NCI-H345 treated with DMSO at 0.1 percent for 48 hours (cell line): ENCODE data around the gene UGT1A6.

Experiments
- DNase-seq: peaks from one replicate; lab custom pipeline; 2025; ENCODE audit not compliant: unreplicated experiment; lab: John Stamatoyannopoulos, UW

The UGT1A6 gene

DNA sequence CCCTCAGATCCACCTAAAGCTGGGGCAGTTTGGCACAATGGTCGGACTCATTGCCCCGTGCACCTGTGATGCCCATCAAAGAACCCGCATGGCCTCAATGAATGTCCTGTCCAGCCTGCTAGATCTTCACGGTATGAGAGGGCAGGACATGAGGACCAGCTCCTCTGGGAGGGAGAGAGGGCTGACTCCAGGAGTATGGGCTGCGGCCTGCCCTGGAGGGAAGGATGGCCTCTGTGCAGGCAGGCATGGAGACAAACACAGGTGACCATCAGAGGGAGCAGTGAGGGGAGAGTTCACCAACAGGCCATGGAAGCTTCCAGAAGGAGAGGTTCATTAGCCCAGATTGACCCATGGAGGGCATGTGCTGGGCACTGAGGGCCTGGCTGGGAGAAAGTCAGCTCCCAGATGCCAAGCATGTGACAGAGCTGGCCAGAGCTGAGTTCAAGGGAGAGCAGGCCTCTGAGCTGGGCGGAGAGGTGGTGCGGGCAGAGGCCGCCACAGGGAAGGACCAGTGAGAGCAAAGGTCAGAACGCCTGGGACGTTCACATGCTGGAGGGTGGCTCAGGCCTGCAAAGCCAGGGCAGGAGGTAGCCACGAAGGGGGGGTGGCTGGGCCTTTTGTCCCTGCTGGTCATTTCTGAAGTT, 125.4 kb downstream of the UGT1A6 start:
- DNase-seq: no peak

DNA sequence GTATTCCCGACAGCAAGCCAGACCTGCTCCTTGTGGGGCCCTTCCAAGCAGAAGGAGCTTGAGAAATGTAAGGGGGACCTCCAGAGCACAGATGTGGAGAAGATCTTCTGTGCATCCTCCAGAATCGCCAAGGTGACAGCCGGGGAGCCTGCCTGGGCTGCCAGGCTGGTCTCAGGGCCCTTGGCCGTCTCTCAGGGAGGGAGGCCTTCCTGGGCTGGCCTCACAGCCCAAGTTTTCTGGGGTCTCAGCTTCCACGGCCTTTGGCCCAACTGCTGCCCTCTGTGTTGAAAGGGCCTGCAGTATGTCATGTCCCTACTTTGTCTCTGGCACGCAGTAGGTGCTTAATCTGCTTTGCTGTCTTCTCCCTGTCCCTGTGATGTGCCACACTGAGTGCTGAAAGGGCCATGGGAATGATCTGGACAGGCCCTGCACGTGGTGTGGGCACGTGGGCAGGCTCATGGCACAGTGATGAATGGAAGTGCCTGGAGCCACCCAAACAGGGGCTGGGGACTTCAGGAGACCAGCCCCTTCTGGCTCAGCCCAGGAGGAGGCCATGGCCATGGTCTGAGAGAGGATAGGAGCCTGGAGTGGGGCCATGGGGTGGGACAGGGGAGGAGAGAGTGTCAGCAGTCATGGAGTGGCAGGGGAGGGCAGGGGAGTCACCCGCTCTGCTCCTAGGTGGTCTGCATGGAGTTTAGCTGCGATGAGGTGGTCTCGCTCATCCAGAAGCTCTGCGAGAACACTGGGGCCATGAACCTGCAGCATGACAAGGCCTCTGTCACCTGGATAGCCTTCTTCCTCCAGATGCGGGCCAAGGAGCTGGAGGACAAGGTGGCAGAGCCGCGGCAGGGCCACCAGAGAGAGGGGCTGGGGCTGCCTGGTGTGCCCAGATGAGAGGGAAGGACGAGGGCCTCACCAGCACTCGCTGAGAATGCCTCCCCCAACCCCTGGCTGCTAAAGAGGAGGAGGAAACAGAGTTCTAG, 126.2 kb downstream of the UGT1A6 start:
- DNase-seq: no peak

DNA sequence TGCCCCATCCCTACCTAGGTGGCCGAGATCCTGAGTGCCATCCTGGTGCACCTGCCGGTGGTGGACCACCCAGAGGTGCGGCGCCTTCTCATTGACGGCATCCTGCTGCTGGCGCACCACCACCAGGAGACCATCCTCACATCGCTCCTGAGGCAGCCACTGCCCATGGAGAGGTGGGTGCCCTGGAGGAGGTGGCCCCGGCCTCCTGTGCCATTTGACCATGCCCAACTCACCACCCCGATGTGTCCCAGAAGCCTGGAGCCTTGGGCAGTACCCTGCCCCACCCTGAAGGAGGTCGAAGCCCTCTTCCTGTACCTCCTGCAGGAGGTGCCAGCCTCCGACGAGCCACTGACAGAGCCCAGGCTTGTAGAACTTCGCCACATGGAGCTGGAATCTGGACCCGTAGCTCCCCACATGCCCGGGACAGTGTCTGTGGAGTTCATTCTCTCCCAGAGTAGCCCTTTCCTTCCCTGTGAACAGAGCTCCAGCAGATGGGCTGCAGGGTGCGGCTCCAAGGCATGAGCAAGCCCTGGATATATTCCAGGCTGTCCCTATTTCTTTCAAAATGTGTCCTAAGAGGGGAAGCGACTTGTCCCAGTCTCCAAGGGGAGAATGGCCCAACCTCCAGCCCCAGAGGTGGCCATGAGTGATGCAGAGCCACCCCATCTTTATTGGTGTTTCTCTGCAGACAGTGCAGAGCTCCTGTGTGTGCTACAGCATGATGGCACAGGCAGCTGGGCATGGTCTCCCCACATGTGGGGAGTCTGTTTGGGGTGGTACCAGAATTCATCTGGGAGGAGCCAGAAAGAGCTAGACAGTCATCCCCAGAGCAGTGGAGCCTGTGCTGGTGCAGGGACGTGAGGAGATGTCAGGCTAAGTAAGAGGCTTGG, 127.4 kb downstream of the UGT1A6 start:
- DNase-seq: no peak

DNA sequence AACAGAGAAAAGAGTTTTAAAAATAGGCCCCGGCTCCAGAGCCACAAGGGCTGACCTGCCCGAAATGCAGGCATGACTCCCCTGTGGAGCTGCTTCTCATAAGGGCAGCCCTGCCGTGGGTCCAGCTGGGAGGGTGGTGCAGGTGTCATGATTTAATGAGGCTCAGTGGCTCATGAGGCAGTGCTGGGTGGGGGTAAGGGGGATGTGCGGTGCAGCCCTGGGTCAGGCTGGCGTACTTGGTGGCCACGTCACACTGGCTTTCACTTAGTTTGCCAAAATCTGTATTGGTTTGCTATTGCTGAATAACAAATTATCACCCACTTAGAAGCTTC, 128.1 kb downstream of the UGT1A6 start:
- no peak for DNase-seq

DNA sequence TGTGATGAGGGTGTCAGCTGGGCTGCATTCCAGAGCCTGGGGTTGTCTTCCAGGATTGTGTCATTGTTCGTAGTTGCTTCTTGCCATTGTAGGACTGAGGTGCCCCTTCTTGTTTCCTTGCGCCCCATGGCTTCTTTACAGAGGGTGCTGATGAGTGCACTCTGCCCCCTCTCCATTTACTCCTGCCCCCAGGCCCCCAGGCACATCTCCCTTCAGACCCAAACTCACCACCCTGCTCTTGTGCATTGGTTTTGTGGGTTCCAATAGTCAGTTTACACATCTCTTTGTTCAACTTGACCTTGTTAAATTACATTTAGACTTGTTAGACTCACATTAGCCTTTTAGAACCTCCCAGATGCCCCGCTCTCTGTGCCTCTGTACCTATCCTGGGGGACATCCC, 128.5 kb downstream of the UGT1A6 start:
- no peak for DNase-seq

DNA sequence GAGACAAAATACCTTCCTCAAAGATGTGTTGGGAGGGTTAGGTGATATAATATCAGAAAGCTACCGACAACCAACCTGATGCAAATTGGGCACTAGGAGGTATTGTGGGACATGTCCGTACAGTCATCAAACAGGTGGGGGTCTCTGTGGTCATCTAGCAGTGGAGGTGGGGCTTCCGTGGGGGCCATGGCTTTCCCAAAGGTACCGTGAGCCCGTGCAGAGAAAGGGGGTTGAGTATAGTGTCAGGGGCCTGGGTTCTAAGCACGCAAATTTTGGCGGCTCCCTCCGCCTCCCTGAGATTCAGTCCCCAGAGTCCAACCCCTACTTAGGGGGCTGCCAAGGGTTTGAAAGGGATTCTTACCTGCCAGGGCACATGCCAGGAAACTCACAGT, 129.0 kb downstream of the UGT1A6 start:
- DNase-seq: no peak

DNA sequence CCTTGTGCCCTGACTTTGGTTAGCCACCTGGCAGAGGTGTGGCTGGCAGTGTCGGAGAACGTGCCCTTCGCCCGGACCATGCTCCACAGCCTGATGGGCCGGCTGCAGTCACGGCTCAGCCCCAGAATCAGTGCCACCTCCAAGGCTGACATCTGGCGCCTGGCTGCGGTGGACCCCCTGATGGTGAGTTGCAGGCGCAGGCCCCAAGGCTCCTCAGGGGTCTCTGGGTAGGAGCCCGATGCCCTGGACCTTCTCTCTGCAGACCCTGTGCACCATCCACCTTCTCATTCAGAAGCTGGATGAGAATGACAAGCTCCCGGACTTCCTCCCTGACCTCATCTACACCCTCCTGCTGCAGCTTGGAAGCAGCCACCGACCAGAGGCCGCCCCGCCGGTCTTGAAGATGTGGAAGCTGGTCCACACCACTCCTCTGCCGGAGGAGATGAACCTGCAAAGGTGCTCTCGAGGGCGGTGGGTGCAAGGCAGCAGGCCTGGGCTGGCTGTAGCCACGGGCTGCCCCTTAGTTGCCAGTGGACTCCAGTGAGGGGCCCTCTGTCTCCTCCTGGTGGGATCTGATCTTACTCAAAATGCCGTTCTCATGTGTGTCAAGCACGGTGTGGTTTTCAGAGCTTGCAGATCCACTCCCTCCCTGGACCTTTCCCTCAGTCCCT, 129.5 kb downstream of the UGT1A6 start:
- DNase-seq: no peak
